Stomach (tissue), 9 donors: Measurements from ENCODE around the gene BCAS3. TPM values are rescaled to one million over a fixed set of nuclear protein-coding genes. Genes with fewer than 3 reads are reported as not detected.

ENCODE experiments used
- DNase-seq, 2 donors: peaks; one replicate each; pipeline versions ENCODE4 v3.0.0 to v3.0.0-alpha.2; 2013 to 2019
- H3K27ac ChIP-seq, 5 donors: fragments of 200-600 bp in 4 of 5; sonication (generic) in 4 of 5; one replicate each; pipeline ENCODE4 v1.5.1; 2013 to 2019; ENCODE audit warnings: mild to moderate bottlenecking in 1 of 5, moderate library complexity in 1 of 5
- H3K27me3 ChIP-seq, 3 donors: fragments of 200-600 bp; sonication (generic); one replicate each; pipeline ENCODE4 v1.5.1; 2017 to 2019; ENCODE audit warnings: mixed run types in 1 of 3
- H3K36me3 ChIP-seq, 4 donors: fragments of 200-600 bp; sonication (generic); 1 replicate in 3 of 4; 2 replicates in 1 of 4; pipeline ENCODE4 v1.5.1; 2016 to 2019
- H3K4me1 ChIP-seq, 4 donors: fragments of 200-600 bp; sonication (generic); one replicate each; pipeline ENCODE4 v1.5.1; 2016 to 2019
- H3K4me3 ChIP-seq, 4 donors: fragments of 200-600 bp; sonication (generic) in 3 of 4; one replicate each; pipeline ENCODE4 v1.5.1; 2016 to 2019; ENCODE audit warnings: mild to moderate bottlenecking in 1 of 4
- H3K9me3 ChIP-seq, 4 donors: fragments of 200-600 bp; sonication (generic); one replicate each; pipeline ENCODE4 v1.5.1; 2016 to 2019
- EP300 ChIP-seq: sonication (generic); formaldehyde crosslinking; IDR thresholded peaks from one replicate; pipeline ENCODE4 v1.6.1; 2017; ENCODE audit warnings: antibody characterized with exemption
- POLR2A ChIP-seq, 4 donors: fragments of 450-650 bp; IDR thresholded peaks; one replicate each; pipeline ENCODE4 v1.6.1; 2016; ENCODE audit warnings: antibody characterized with exemption in 4 of 4, control low read depth in 2 of 4, mild to moderate bottlenecking in 1 of 4, moderate library complexity in 1 of 4
- POLR2AphosphoS5 ChIP-seq, 3 donors: sonication (generic); formaldehyde crosslinking; IDR thresholded peaks; one replicate each; pipeline ENCODE4 v1.6.1; 2016; ENCODE audit warnings: antibody characterized with exemption in 3 of 3
- WGBS, 5 donors: extraction: QIAGEN DNeasy Blood & Tissue Kit in 3 of 5; methylation state at CpG; one replicate each; pipeline versions ENCODE4 v1.1.5 to v1.1.7; 2013 to 2018; 5-methylcytosine and 5-hydroxymethylcytosine counted together
- intact Hi-C: fragments of 100-400 bp; cut with DNase I; formaldehyde crosslinking; loops from one replicate; pipeline ENCODE4 v1.15.1; 2023; ENCODE audit warnings: low total_unique reads
- polyA plus RNA-seq, 3 donors: library from polyadenylated mRNA; stranded (reverse); fragments of 200-250 nt; gene quantifications; one replicate each; pipeline ENCODE4 v1.2.3, GENCODE V29; 2013
- total RNA-seq, 5 donors: library from RNA; depleted of rRNA; stranded (reverse); fragments of >200 nt; gene quantifications; one replicate each; pipeline versions ENCODE4 v1.1.0 to v1.2.3, GENCODE V29; 2014 to 2016
- TF ChIP-seq, protein P1 (sequence below), 7 experiments: fragments of 450-650 bp in 4 of 7; fragments of 200-600 bp in 3 of 7; sonication (generic) in 3 of 7; IDR thresholded peaks; one replicate each; pipeline ENCODE4 v1.5.1; 2016 to 2019; ENCODE audit warnings: antibody characterized with exemption in 7 of 7, control low read depth in 2 of 7, mild to moderate bottlenecking in 1 of 7
- donor health status: healthy with polysubstance abuse.
- donor health status: Bipolar disorder and iron deficiency.
- donor health status: healthy.

The BCAS3 gene
- total and polyA plus RNA-seq, 8 donors: 4.9 to 150 (median 25.3) TPM

DNA sequence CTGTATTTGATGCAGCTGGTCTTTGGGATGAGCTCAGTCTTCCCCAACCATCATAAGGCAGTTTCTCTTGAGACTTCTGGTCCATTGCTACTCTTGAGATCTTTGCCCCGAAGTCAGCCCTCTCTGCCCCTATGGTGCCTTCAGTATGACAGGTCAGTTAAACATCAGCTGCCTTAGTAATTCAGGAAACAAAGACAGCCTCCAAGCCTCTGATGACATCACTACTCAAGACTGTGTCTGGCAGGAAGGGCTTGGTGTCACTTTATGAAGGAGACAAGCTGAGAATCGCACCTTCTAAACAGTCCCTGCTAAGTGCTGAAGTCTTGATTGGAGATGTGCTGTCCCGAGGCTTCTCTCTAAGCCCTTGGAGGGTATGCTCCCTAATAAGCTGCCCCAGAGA lies 617.1 kb downstream of the BCAS3 start:
- Histone ChIP-seq H3K4me3 (no peak overlapping the region), H3K36me3 (no peaks in the 10 kb centered on the region), H3K4me1 (peaks cover 0 to 24% (median 15%) of the 10 kb centered on the region in 4 donors), H3K9me3 (no peaks in the 10 kb centered on the region), H3K27ac (peak overlapping the region in 1 of 5 donors; percentile 57), H3K27me3 (no peaks in the 10 kb centered on the region)
- intact Hi-C loops: no loop called here
- 62 to 82% (median 72%) methylated on average over 3 of the region's 3 CpGs for WGBS, 5 donors
- TF ChIP-seq, protein P1, sequence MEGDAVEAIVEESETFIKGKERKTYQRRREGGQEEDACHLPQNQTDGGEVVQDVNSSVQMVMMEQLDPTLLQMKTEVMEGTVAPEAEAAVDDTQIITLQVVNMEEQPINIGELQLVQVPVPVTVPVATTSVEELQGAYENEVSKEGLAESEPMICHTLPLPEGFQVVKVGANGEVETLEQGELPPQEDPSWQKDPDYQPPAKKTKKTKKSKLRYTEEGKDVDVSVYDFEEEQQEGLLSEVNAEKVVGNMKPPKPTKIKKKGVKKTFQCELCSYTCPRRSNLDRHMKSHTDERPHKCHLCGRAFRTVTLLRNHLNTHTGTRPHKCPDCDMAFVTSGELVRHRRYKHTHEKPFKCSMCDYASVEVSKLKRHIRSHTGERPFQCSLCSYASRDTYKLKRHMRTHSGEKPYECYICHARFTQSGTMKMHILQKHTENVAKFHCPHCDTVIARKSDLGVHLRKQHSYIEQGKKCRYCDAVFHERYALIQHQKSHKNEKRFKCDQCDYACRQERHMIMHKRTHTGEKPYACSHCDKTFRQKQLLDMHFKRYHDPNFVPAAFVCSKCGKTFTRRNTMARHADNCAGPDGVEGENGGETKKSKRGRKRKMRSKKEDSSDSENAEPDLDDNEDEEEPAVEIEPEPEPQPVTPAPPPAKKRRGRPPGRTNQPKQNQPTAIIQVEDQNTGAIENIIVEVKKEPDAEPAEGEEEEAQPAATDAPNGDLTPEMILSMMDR (IDR thresholded peaks at IDR 0.05): no peak
- TF ChIP-seq POLR2AphosphoS5 (IDR thresholded peaks at IDR 0.05) (no peak), EP300 (no peak), POLR2A (IDR thresholded peaks at IDR 0.05) (no peak)
- DNase-seq: no peak

DNA sequence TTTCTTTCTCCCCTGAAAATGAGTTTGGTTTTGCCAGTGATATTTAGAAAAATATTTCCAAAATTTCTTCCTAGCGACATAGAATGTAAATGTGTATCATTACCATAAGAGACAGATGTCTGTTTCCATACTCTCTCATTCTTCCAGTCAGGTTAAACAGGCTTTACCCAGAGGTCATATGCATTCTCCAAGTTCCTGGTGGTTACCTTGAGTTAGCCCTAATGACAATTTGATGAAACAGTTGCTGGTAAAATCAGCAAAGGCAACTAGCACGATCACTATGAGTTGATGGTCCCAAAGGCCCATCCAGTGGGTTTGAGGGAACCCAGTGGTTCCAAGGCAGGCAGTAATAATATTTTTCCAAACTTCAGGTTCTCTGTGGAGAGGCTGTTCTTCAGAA lies 618.4 kb downstream of the BCAS3 start:
- peaks cover 0 to 24% (median 13%) of the 10 kb centered on the region in 4 donors for H3K4me1 ChIP-seq
- DNase-seq: no peak
- intact Hi-C loops: no loop called here
- H3K27me3 ChIP-seq: no peaks in the 10 kb centered on the region
- no peak overlapping the region for H3K4me3 ChIP-seq
- 96 to 99% (median 97%) methylated on average over 2 of the region's 2 CpGs for WGBS, 5 donors
- H3K9me3 ChIP-seq: no peaks in the 10 kb centered on the region
- no peaks in the 10 kb centered on the region for H3K36me3 ChIP-seq
- TF ChIP-seq, protein P1 (IDR thresholded peaks at IDR 0.05): no peak
- H3K27ac ChIP-seq: no peak overlapping the region

DNA sequence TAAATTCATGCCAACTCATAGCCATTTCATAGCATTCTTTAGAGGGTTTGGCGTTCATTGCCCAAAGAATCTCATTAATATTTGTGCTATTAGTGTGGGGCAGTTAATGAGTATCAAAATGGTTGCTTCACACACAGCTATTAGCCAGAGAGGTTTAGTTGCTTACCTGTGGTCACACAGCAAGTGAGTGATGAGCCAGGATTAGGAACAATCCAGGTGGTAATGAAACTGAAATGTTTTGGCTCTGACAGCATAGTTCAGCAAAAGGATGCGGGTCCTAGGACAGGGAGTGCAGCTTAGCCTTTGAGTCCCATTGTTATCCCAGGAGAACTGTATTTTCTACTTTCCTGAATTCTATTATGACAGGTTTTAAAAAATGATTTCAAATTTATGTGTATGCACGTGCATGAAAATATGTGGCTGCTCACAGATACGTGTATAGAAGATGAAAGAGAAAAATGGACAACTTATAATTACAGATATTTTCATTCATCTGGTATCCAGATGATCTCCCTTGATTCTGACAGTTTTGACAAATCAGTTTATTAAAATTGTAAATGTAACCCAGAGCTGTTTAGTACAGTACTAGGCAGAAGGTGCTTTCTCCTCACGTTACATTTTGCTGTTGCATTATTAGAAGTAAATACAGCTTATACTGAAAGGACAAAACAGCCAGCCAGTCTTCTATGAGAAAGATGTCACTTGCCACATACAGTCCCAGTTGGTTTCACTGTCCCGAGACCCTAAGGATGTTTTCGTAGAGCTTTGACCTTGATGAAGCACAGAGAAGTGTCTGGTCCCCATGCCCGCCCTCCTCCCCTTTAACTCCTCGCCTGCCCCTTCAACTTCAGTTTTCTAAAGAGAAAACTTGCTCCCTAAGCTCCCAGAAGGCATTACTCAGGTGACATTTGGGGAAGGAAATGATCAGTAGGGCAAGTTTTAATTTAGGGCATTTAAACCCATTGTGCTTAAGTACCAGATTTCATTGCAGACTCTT lies 622.2 kb downstream of the BCAS3 start:
- TF ChIP-seq, protein P1 (IDR thresholded peaks at IDR 0.05): no peak
- no peak for TF ChIP-seq EP300
- no peak for TF ChIP-seq POLR2A (IDR thresholded peaks at IDR 0.05)
- no peak for TF ChIP-seq POLR2AphosphoS5 (IDR thresholded peaks at IDR 0.05)

DNA sequence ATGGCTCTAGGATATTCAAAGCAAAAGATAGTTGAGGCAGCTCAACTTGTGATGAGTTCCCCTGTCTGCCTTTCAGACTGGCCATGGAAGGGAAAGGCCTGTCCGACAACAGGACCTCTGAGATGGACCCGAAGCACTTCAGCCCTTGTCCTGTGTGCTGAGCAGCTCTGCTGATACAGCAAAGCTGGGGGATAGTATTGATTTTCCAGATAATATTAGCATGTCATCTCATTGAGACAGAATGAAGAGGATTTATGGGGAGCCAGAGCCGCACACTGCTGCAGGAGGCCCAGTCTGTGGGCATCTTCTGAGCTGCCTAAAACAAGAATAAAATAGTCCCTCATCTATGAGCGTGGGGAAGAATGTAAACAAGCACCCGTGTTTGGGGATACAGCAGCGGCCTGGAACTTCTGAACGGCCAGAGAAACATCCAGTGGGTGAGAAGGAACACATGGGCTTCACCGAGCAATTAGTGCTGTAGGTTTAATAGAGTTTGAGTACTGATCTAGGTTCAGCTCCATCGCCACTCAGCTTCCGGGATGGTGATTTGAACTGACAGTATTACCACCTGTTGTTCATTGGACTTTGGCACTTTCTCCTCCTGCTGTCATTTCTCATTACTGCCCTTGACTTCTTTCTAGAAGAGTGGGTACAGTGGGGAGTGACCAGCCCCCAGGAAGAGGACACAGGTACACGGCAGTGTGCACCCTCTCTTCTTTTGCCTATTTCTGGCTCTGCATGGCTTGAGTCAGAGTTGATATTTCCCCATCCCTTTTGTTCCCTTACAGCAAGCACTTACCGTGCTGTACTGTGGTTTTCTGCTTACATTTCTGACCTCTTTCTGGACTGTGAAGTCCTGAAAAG lies 625.5 kb downstream of the BCAS3 start:
- TF ChIP-seq EP300 (no peak), POLR2AphosphoS5 (IDR thresholded peaks at IDR 0.05) (peak in 1 of 3 donors; percentile 12)
- peaks cover 0 to 29% (median 7%) of the 10 kb centered on the region in 4 donors for H3K4me1 ChIP-seq
- no peak for DNase-seq
- H3K9me3 ChIP-seq: no peaks in the 10 kb centered on the region
- H3K4me3 ChIP-seq: no peak overlapping the region
- no peaks in the 10 kb centered on the region for H3K36me3 ChIP-seq
- 73 to 84% (median 75%) methylated on average over 12 of the region's 12 CpGs for WGBS, 5 donors
- peak overlapping the region; percentile 5 to 66 (median 64) for H3K27ac ChIP-seq
- intact Hi-C loops: no loop called here
- H3K27me3 ChIP-seq: no peaks in the 10 kb centered on the region

More for the DNA sequence above, 622.2 kb downstream of the BCAS3 start:
- Histone ChIP-seq H3K4me3 (no peak overlapping the region), H3K36me3 (no peaks in the 10 kb centered on the region), H3K4me1 (peaks cover 0 to 27% (median 5%) of the 10 kb centered on the region in 4 donors), H3K27ac (peak overlapping the region in 1 of 5 donors; percentile 26), H3K9me3 (no peaks in the 10 kb centered on the region), H3K27me3 (no peaks in the 10 kb centered on the region)
- WGBS, 5 donors: 79 to 91% (median 86%) methylated on average over 9 of the region's 9 CpGs
- no peak for DNase-seq
- intact Hi-C loops: no loop called here
